Gastroesophageal sphincter (tissue), 3 donors: ENCODE data around the gene GOT1.

Experiments
- EP300 ChIP-seq: sonication (generic); formaldehyde crosslinking; IDR thresholded peaks from one replicate; pipeline ENCODE4 v1.6.1; 2017; ENCODE audit warnings: antibody characterized with exemption, mild to moderate bottlenecking
- POLR2A ChIP-seq, 2 donors: fragments of 450-650 bp; IDR thresholded peaks; one replicate each; pipeline ENCODE4 v1.6.1; 2017; ENCODE audit warnings: antibody characterized with exemption in 2 of 2, mild to moderate bottlenecking in 2 of 2, moderate library complexity in 1 of 2
- TF ChIP-seq, protein P1 (sequence below), 4 experiments: fragments of 200-600 bp in 2 of 4; fragments of 450-650 bp in 2 of 4; sonication (generic) in 1 of 4; IDR thresholded peaks; one replicate each; pipeline ENCODE4 v1.5.1; 2017 to 2019; ENCODE audit warnings: antibody characterized with exemption in 4 of 4, mild to moderate bottlenecking in 2 of 4, moderate library complexity in 2 of 4

DNA sequence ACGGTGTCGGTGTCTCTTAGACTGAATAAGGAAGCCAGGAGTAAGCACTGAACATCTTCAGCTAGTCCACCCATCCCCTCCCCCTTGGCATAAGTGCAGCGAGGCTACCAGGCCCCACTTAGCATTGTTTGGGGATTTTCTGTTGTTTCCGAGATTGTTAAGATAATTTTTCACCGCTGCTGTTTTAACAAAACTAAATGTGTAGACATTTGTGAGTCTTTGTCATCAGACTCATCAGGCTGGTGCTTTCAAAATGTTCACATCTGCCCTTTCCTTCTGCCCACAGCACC, 21.0 kb upstream of the GOT1 start:
- TF ChIP-seq, protein P1, sequence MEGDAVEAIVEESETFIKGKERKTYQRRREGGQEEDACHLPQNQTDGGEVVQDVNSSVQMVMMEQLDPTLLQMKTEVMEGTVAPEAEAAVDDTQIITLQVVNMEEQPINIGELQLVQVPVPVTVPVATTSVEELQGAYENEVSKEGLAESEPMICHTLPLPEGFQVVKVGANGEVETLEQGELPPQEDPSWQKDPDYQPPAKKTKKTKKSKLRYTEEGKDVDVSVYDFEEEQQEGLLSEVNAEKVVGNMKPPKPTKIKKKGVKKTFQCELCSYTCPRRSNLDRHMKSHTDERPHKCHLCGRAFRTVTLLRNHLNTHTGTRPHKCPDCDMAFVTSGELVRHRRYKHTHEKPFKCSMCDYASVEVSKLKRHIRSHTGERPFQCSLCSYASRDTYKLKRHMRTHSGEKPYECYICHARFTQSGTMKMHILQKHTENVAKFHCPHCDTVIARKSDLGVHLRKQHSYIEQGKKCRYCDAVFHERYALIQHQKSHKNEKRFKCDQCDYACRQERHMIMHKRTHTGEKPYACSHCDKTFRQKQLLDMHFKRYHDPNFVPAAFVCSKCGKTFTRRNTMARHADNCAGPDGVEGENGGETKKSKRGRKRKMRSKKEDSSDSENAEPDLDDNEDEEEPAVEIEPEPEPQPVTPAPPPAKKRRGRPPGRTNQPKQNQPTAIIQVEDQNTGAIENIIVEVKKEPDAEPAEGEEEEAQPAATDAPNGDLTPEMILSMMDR (IDR thresholded peaks at IDR 0.05), result no peak
- TF ChIP-seq POLR2A (IDR thresholded peaks at IDR 0.05) (no peak), EP300 (no peak)
